ENCODE measurements around the gene CD44. TPM values are rescaled to one million over a fixed set of nuclear protein-coding genes. Genes with fewer than 3 reads are reported as not detected.
A peak's percentile ranks its signal among the peaks of the same experiment; 100 is the strongest.

CD44 gene
- total RNA-seq, 1 donor from 2014 or later = 249 TPM

GRCh38 chr11:35167426-35167954 is 28.5 kb downstream of the CD44 start:
- H3K27me3 Mint-ChIP-seq (ENCODE audit: low read depth) = no peaks in the 10 kb centered on the region
- peak overlapping the region; percentile 98 for H3K27ac Mint-ChIP-seq
- no peak for DNase-seq (ENCODE audit: low spot score)
- H3K4me3 Mint-ChIP-seq (ENCODE audit: low read depth) = peak overlapping the region; percentile 67
- H3K36me3 Mint-ChIP-seq (ENCODE audit: low read depth) = peaks cover 71% of the 10 kb centered on the region
- peaks cover 98% of the 10 kb centered on the region for H3K4me1 Mint-ChIP-seq (ENCODE audit: low read depth)
- H3K9me3 Mint-ChIP-seq = no peaks in the 10 kb centered on the region
- intact Hi-C loops (cut with micrococcal nuclease) = loop anchor here (5.0 kb wide), 3 partner anchors 50 to 250 kb away; partner anchors contain the start of genes APIP and PDHX

GRCh38 chr11:35168671-35169070 is 29.7 kb downstream of the CD44 start:
- peaks cover 98% of the 10 kb centered on the region for H3K4me1 Mint-ChIP-seq (ENCODE audit: low read depth)

GRCh38 chr11:35169112-35169511 is 30.1 kb downstream of the CD44 start:
- no peak for DNase-seq (ENCODE audit: low spot score)
- intact Hi-C loops (cut with micrococcal nuclease) = loop anchor here (5.0 kb wide), 3 partner anchors 48 to 252 kb away; partner anchors contain the start of genes APIP and PDHX
- H3K27ac Mint-ChIP-seq = no peak overlapping the region

More at GRCh38 chr11:35168671-35169070, 29.7 kb downstream of the CD44 start:
- Mint-ChIP-seq H3K27ac (no peak overlapping the region), H3K36me3 (ENCODE audit: low read depth) (peaks cover 72% of the 10 kb centered on the region), H3K4me3 (ENCODE audit: low read depth) (no peak overlapping the region), H3K9me3 (no peaks in the 10 kb centered on the region), H3K27me3 (ENCODE audit: low read depth) (no peaks in the 10 kb centered on the region)
- no peak for DNase-seq (ENCODE audit: low spot score)
- intact Hi-C loops (cut with micrococcal nuclease) = loop anchor here (5.0 kb wide), 3 partner anchors 49 to 251 kb away; partner anchors contain the start of genes APIP and PDHX

GRCh38 chr11:35169754-35170153 is 30.8 kb downstream of the CD44 start:
- Mint-ChIP-seq H3K4me3 (ENCODE audit: low read depth) (no peak overlapping the region), H3K36me3 (ENCODE audit: low read depth) (peaks cover 68% of the 10 kb centered on the region), H3K9me3 (no peaks in the 10 kb centered on the region), H3K4me1 (ENCODE audit: low read depth) (peaks cover 98% of the 10 kb centered on the region), H3K27ac (no peak overlapping the region), H3K27me3 (ENCODE audit: low read depth) (no peaks in the 10 kb centered on the region)
- intact Hi-C loops (cut with micrococcal nuclease) = loop anchor here (5.0 to 10.0 kb wide), 5 partner anchors 48 to 515 kb away; partner anchors contain the start of genes APIP and PDHX
- no peak for DNase-seq (ENCODE audit: low spot score)

More at GRCh38 chr11:35169112-35169511, 30.1 kb downstream of the CD44 start:
- no peaks in the 10 kb centered on the region for H3K9me3 Mint-ChIP-seq
- peaks cover 98% of the 10 kb centered on the region for H3K4me1 Mint-ChIP-seq (ENCODE audit: low read depth)
- no peaks in the 10 kb centered on the region for H3K27me3 Mint-ChIP-seq (ENCODE audit: low read depth)
- peaks cover 69% of the 10 kb centered on the region for H3K36me3 Mint-ChIP-seq (ENCODE audit: low read depth)
- no peak overlapping the region for H3K4me3 Mint-ChIP-seq (ENCODE audit: low read depth)

- peaks cover 76% of the 10 kb centered on the region for H3K36me3 Mint-ChIP-seq (ENCODE audit: low read depth)
- H3K4me1 Mint-ChIP-seq (ENCODE audit: low read depth) = peaks cover 98% of the 10 kb centered on the region
- H3K27me3 Mint-ChIP-seq (ENCODE audit: low read depth) = no peaks in the 10 kb centered on the region
- intact Hi-C loops (cut with micrococcal nuclease) = loop anchor here (5.0 to 10.0 kb wide), 2 partner anchors 122 to 516 kb away; no protein-coding TSS in a partner anchor
- DNase-seq (ENCODE audit: low spot score) = no peak
- no peaks in the 10 kb centered on the region for H3K9me3 Mint-ChIP-seq
- H3K27ac Mint-ChIP-seq = peak overlapping the region; percentile 15
- H3K4me3 Mint-ChIP-seq (ENCODE audit: low read depth) = no peak overlapping the region
Observed at GRCh38 chr11:35170503-35170902, 31.5 kb downstream of the CD44 start.

GRCh38 chr11:35171226-35171625 is 32.3 kb downstream of the CD44 start:
- no peak for DNase-seq (ENCODE audit: low spot score)
- no peak overlapping the region for H3K4me3 Mint-ChIP-seq (ENCODE audit: low read depth)
- intact Hi-C loops (cut with micrococcal nuclease) = loop anchor here (5.0 to 10.0 kb wide), 2 partner anchors 121 to 516 kb away; no protein-coding TSS in a partner anchor
- no peaks in the 10 kb centered on the region for H3K9me3 Mint-ChIP-seq
- H3K27ac Mint-ChIP-seq = no peak overlapping the region
- no peaks in the 10 kb centered on the region for H3K27me3 Mint-ChIP-seq (ENCODE audit: low read depth)
- H3K36me3 Mint-ChIP-seq (ENCODE audit: low read depth) = peaks cover 78% of the 10 kb centered on the region
- H3K4me1 Mint-ChIP-seq (ENCODE audit: low read depth) = peaks cover 92% of the 10 kb centered on the region

- DNase-seq (ENCODE audit: low spot score) = no peak
- Mint-ChIP-seq H3K4me1 (ENCODE audit: low read depth) (peaks cover 91% of the 10 kb centered on the region), H3K36me3 (ENCODE audit: low read depth) (peaks cover 82% of the 10 kb centered on the region), H3K4me3 (ENCODE audit: low read depth) (no peak overlapping the region), H3K27me3 (ENCODE audit: low read depth) (no peaks in the 10 kb centered on the region), H3K27ac (peak overlapping the region; percentile 75), H3K9me3 (no peaks in the 10 kb centered on the region)
- intact Hi-C loops (cut with micrococcal nuclease) = loop anchor here (5.0 to 10.0 kb wide), 2 partner anchors 119 to 518 kb away; no protein-coding TSS in a partner anchor
Observed at GRCh38 chr11:35173011-35173511, 34.1 kb downstream of the CD44 start.

GRCh38 chr11:35173616-35174566 is 34.9 kb downstream of the CD44 start:
- H3K9me3 Mint-ChIP-seq = no peaks in the 10 kb centered on the region
- no peak for DNase-seq (ENCODE audit: low spot score)
- intact Hi-C loops (cut with micrococcal nuclease) = loop anchor here (2.0 to 10.0 kb wide), 3 partner anchors 118 to 519 kb away; no protein-coding TSS in a partner anchor
- H3K4me3 Mint-ChIP-seq (ENCODE audit: low read depth) = peak overlapping the region; percentile 32
- H3K27ac Mint-ChIP-seq = peak overlapping the region; percentile 75
- H3K4me1 Mint-ChIP-seq (ENCODE audit: low read depth) = peaks cover 91% of the 10 kb centered on the region
- H3K27me3 Mint-ChIP-seq (ENCODE audit: low read depth) = no peaks in the 10 kb centered on the region
- H3K36me3 Mint-ChIP-seq (ENCODE audit: low read depth) = peaks cover 82% of the 10 kb centered on the region

- no peaks in the 10 kb centered on the region for H3K9me3 Mint-ChIP-seq
- no peak for DNase-seq (ENCODE audit: low spot score)
- H3K4me3 Mint-ChIP-seq (ENCODE audit: low read depth) = peak overlapping the region; percentile 37
- peak overlapping the region; percentile 75 for H3K27ac Mint-ChIP-seq
- H3K36me3 Mint-ChIP-seq (ENCODE audit: low read depth) = peaks cover 82% of the 10 kb centered on the region
- H3K27me3 Mint-ChIP-seq (ENCODE audit: low read depth) = no peaks in the 10 kb centered on the region
- intact Hi-C loops (cut with micrococcal nuclease) = loop anchor here (2.0 to 10.0 kb wide), 4 partner anchors 118 to 520 kb away; no protein-coding TSS in a partner anchor
- H3K4me1 Mint-ChIP-seq (ENCODE audit: low read depth) = peaks cover 91% of the 10 kb centered on the region
Observed at GRCh38 chr11:35174666-35175065, 35.7 kb downstream of the CD44 start.

GRCh38 chr11:35177370-35177769 is 38.4 kb downstream of the CD44 start:
- Mint-ChIP-seq H3K27ac (peak overlapping the region; percentile 78), H3K27me3 (ENCODE audit: low read depth) (no peaks in the 10 kb centered on the region), H3K36me3 (ENCODE audit: low read depth) (peaks cover 79% of the 10 kb centered on the region), H3K4me3 (ENCODE audit: low read depth) (no peak overlapping the region), H3K9me3 (no peaks in the 10 kb centered on the region), H3K4me1 (ENCODE audit: low read depth) (peaks cover 85% of the 10 kb centered on the region)
- intact Hi-C loops (cut with micrococcal nuclease) = loop anchor here (1.0 to 10.0 kb wide), 4 partner anchors 11 to 523 kb away; no protein-coding TSS in a partner anchor
- DNase-seq (ENCODE audit: low spot score) = peak; percentile 52

- H3K4me1 Mint-ChIP-seq (ENCODE audit: low read depth) = peaks cover 85% of the 10 kb centered on the region
- intact Hi-C loops (cut with micrococcal nuclease) = loop anchor here (5.0 to 10.0 kb wide), 2 partner anchors 214 to 523 kb away; no protein-coding TSS in a partner anchor
- H3K27ac Mint-ChIP-seq = peak overlapping the region; percentile 78
- DNase-seq (ENCODE audit: low spot score) = no peak
- H3K27me3 Mint-ChIP-seq (ENCODE audit: low read depth) = no peaks in the 10 kb centered on the region
- H3K4me3 Mint-ChIP-seq (ENCODE audit: low read depth) = no peak overlapping the region
- H3K36me3 Mint-ChIP-seq (ENCODE audit: low read depth) = peaks cover 80% of the 10 kb centered on the region
- H3K9me3 Mint-ChIP-seq = no peaks in the 10 kb centered on the region
Observed at GRCh38 chr11:35178067-35178805, 39.3 kb downstream of the CD44 start.

GRCh38 chr11:35178873-35179272 is 39.9 kb downstream of the CD44 start:
- peak overlapping the region; percentile 28 for H3K27ac Mint-ChIP-seq
- peak overlapping the region; percentile 15 for H3K4me3 Mint-ChIP-seq (ENCODE audit: low read depth)
- DNase-seq (ENCODE audit: low spot score) = no peak
- intact Hi-C loops (cut with micrococcal nuclease) = loop anchor here (5.0 to 10.0 kb wide), 2 partner anchors 213 to 524 kb away; no protein-coding TSS in a partner anchor
- H3K27me3 Mint-ChIP-seq (ENCODE audit: low read depth) = no peaks in the 10 kb centered on the region
- H3K4me1 Mint-ChIP-seq (ENCODE audit: low read depth) = peaks cover 84% of the 10 kb centered on the region
- H3K36me3 Mint-ChIP-seq (ENCODE audit: low read depth) = peaks cover 81% of the 10 kb centered on the region
- H3K9me3 Mint-ChIP-seq = no peaks in the 10 kb centered on the region

All from activated T-helper 2 cell treated with anti-CD3 and anti-CD28 coated beads, Interferon-gamma antibody, Interleukin-2, Interleukin-4, amounts not matched to agents 10 μg/mL and 5 μg/mL and 100 μg/mL, durations not matched to agents 14 hours and 24 hours and 36 hours (primary cell).